Ishikawa (cell line): ENCODE results near the gene PSMA2.

ENCODE experiments used
- CREB1 ChIP-seq: IDR thresholded peaks from 2 replicates; pipeline ENCODE4 v1.6.1; 2012; ENCODE audit warnings: low read depth
- EP300 ChIP-seq: IDR thresholded peaks from 2 replicates; pipeline ENCODE4 v1.6.1; 2012; ENCODE audit warnings: borderline replicate concordance
- FOXM1 ChIP-seq: IDR thresholded peaks from 2 replicates; pipeline ENCODE4 v1.6.1; 2012; ENCODE audit warnings: low read depth, borderline replicate concordance
- NFIC ChIP-seq: IDR thresholded peaks from 2 replicates; pipeline ENCODE4 v1.6.1; 2012
- RAD21 ChIP-seq: IDR thresholded peaks from 2 replicates; pipeline ENCODE4 v1.6.1; 2012; ENCODE audit warnings: low read depth
- TCF12 ChIP-seq: IDR thresholded peaks from 2 replicates; pipeline ENCODE4 v1.6.1; 2012; ENCODE audit warnings: low read depth
- YY1 ChIP-seq: IDR thresholded peaks from 2 replicates; pipeline ENCODE4 v1.6.1; 2012; ENCODE audit warnings: low read depth
- ZBTB7A ChIP-seq: IDR thresholded peaks from 2 replicates; pipeline ENCODE4 v1.6.1; 2012; ENCODE audit warnings: low read depth
- TF ChIP-seq, protein P1 (sequence below): IDR thresholded peaks from 2 replicates; pipeline ENCODE4 v1.6.1; 2012

DNA sequence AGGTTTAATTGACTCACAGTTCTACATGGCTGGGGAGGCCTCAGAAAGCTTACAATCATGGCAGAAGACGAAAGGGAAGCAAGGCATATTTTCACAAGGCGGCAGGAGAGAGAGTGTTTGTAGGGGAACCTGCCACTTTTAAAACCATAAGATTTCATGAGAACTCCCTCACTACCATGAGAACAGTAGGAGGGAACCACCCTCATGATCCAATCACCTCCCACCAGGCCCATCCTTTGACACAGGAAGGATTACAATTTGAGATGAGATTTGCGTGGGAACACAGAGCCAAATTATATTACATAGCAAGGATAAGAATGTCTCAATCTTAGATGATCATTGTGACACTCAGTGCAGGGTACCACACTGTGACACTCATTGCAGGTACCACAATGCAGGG is 44.4 kb upstream of the PSMA2 start:
- TF ChIP-seq YY1 (no peak), RAD21 (no peak), NFIC (no peak), TCF12 (no peak), EP300 (no peak), CREB1 (no peak), ZBTB7A (no peak), FOXM1 (no peak)
- TF ChIP-seq, protein P1, sequence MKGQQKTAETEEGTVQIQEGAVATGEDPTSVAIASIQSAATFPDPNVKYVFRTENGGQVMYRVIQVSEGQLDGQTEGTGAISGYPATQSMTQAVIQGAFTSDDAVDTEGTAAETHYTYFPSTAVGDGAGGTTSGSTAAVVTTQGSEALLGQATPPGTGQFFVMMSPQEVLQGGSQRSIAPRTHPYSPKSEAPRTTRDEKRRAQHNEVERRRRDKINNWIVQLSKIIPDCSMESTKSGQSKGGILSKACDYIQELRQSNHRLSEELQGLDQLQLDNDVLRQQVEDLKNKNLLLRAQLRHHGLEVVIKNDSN = no peak
